Measurements from ENCODE around the gene SCYGR8. TPM values are rescaled to one million over a fixed set of nuclear protein-coding genes. Genes with fewer than 3 reads are reported as not detected.

SCYGR8 gene
- total and polyA plus RNA-seq, 2 experiments from 2014 or later: not detected

GRCh38 chr2:227782804-227783203 lies 37.1 kb downstream of the SCYGR8 start:
- H3K4me2 ChIP-seq: no peak overlapping the region
- no peaks in the 10 kb centered on the region for H3K27me3 ChIP-seq
- no peak overlapping the region for H2AFZ ChIP-seq
- H3K9me2 ChIP-seq (replicated peaks; ENCODE audit: insufficient read depth): no peaks in the 10 kb centered on the region
- WGBS (ENCODE audit: low lambda C conversion rate, missing lambda C conversion rate): 96% methylated on average over 5 of the region's 5 CpGs
- H3K79me2 ChIP-seq: no peaks in the 10 kb centered on the region
- H3K4me3 ChIP-seq: no peak overlapping the region
- no peak overlapping the region for H3K27ac ChIP-seq
- TF ChIP-seq EZH2 (IDR thresholded peaks at IDR 0.05; ENCODE audit: borderline replicate concordance) (no peak), CTCF (IDR thresholded peaks at IDR 0.05; ENCODE audit: poor library complexity) (no peak), EZH2phosphoT487 (IDR thresholded peaks at IDR 0.05; ENCODE audit: low read depth, severe bottlenecking, unreplicated experiment) (no peak)
- H3K4me1 ChIP-seq (ENCODE audit: insufficient read depth): no peaks in the 10 kb centered on the region
- H4K20me1 ChIP-seq (ENCODE audit: insufficient read depth, poor library complexity, severe bottlenecking): no peaks in the 10 kb centered on the region
- no peaks in the 10 kb centered on the region for H3K9me3 ChIP-seq (ENCODE audit: low read depth)
- H3K36me3 ChIP-seq (replicated peaks; ENCODE audit: insufficient read depth, low read depth): no peaks in the 10 kb centered on the region
- DNase-seq (ENCODE audit: low spot score): no peak

- no peak overlapping the region for H3K27ac ChIP-seq
- no peaks in the 10 kb centered on the region for H3K4me1 ChIP-seq (ENCODE audit: insufficient read depth)
- H3K27me3 ChIP-seq: no peaks in the 10 kb centered on the region
- H2AFZ ChIP-seq: no peak overlapping the region
- H3K79me2 ChIP-seq: no peaks in the 10 kb centered on the region
- no peaks in the 10 kb centered on the region for H3K9me2 ChIP-seq (replicated peaks; ENCODE audit: insufficient read depth)
- no peak for TF ChIP-seq EZH2phosphoT487 (IDR thresholded peaks at IDR 0.05; ENCODE audit: low read depth, severe bottlenecking, unreplicated experiment)
- TF ChIP-seq CTCF (IDR thresholded peaks at IDR 0.05; ENCODE audit: poor library complexity): no peak
- TF ChIP-seq EZH2 (IDR thresholded peaks at IDR 0.05; ENCODE audit: borderline replicate concordance): no peak
- no peak overlapping the region for H3K4me2 ChIP-seq
- no peak overlapping the region for H3K4me3 ChIP-seq
- H3K36me3 ChIP-seq (replicated peaks; ENCODE audit: insufficient read depth, low read depth): no peaks in the 10 kb centered on the region
- H4K20me1 ChIP-seq (ENCODE audit: insufficient read depth, poor library complexity, severe bottlenecking): no peaks in the 10 kb centered on the region
- WGBS (ENCODE audit: low lambda C conversion rate, missing lambda C conversion rate): 90% methylated on average over 12 of the region's 12 CpGs
- no peaks in the 10 kb centered on the region for H3K9me3 ChIP-seq (ENCODE audit: low read depth)
- no peak for DNase-seq (ENCODE audit: low spot score)
Measured at GRCh38 chr2:227783404-227784138, 37.9 kb downstream of the SCYGR8 start.

- Histone ChIP-seq H4K20me1 (ENCODE audit: insufficient read depth, poor library complexity, severe bottlenecking) (no peaks in the 10 kb centered on the region), H3K36me3 (replicated peaks; ENCODE audit: insufficient read depth, low read depth) (no peaks in the 10 kb centered on the region), H2AFZ (no peak overlapping the region), H3K9me2 (replicated peaks; ENCODE audit: insufficient read depth) (no peaks in the 10 kb centered on the region), H3K4me3 (no peak overlapping the region), H3K27me3 (no peaks in the 10 kb centered on the region), H3K9me3 (ENCODE audit: low read depth) (no peaks in the 10 kb centered on the region), H3K4me2 (no peak overlapping the region), H3K4me1 (ENCODE audit: insufficient read depth) (no peaks in the 10 kb centered on the region), H3K79me2 (no peaks in the 10 kb centered on the region), H3K27ac (no peak overlapping the region)
- TF ChIP-seq CTCF (IDR thresholded peaks at IDR 0.05; ENCODE audit: poor library complexity) (no peak), EZH2 (IDR thresholded peaks at IDR 0.05; ENCODE audit: borderline replicate concordance) (no peak), EZH2phosphoT487 (IDR thresholded peaks at IDR 0.05; ENCODE audit: low read depth, severe bottlenecking, unreplicated experiment) (no peak)
- no peak for DNase-seq (ENCODE audit: low spot score)
- 39% methylated on average over 1 of the region's 1 CpG for WGBS (ENCODE audit: low lambda C conversion rate, missing lambda C conversion rate)
Measured at GRCh38 chr2:227785293-227785692, 39.6 kb downstream of the SCYGR8 start.
